GM19468 (cell line): ENCODE measurements around the gene CLRN1.

Experiments
- ATAC-seq: cut with Tn5 transposase; IDR thresholded peaks from one replicate; pipeline ENCODE4 v1.9.1; 2021; ENCODE audit warnings: mild to moderate bottlenecking, moderate library complexity, moderate number of reproducible peaks; ENCODE audit not compliant: unreplicated experiment; ENCODE audit errors: extremely low read depth

Gene CLRN1

GRCh38 chr3:150978566-150979148 lies 6.1 kb upstream of the CLRN1 start:
- ATAC-seq: no peak

- no peak for ATAC-seq
These were observed 3.5 kb upstream of the CLRN1 start for GRCh38 chr3:150975992-150976368.

- ATAC-seq: no peak
These were observed 2.8 kb upstream of the CLRN1 start for GRCh38 chr3:150975086-150975991.

- no peak for ATAC-seq
These were observed 1.7 kb downstream of the CLRN1 start for GRCh38 chr3:150970665-150971324.

- no peak for ATAC-seq
These were observed 4.0 kb downstream of the CLRN1 start for GRCh38 chr3:150968341-150969035.

- ATAC-seq: no peak
These were observed 7.1 kb downstream of the CLRN1 start for GRCh38 chr3:150965436-150965835.

- no peak for ATAC-seq
These were observed 10.6 kb downstream of the CLRN1 start for GRCh38 chr3:150961949-150962348.

- peak; percentile 19 for ATAC-seq
These were observed 11.5 kb downstream of the CLRN1 start for GRCh38 chr3:150960708-150961684.

GRCh38 chr3:150958683-150959082 lies 13.8 kb downstream of the CLRN1 start:
- ATAC-seq: no peak

- no peak for ATAC-seq
These were observed 16.2 kb downstream of the CLRN1 start for GRCh38 chr3:150956376-150956775.

GRCh38 chr3:150951923-150952322 lies 20.6 kb downstream of the CLRN1 start:
- no peak for ATAC-seq

GRCh38 chr3:150945226-150946032 lies 27.1 kb downstream of the CLRN1 start:
- ATAC-seq: no peak

- ATAC-seq: no peak
These were observed 30.3 kb downstream of the CLRN1 start for GRCh38 chr3:150942221-150942620.

GRCh38 chr3:150936693-150937092 lies 35.8 kb downstream of the CLRN1 start:
- peak; percentile 56 for ATAC-seq

GRCh38 chr3:150933473-150933995 lies 39.0 kb downstream of the CLRN1 start:
- no peak for ATAC-seq

- ATAC-seq: no peak
These were observed 40.8 kb downstream of the CLRN1 start for GRCh38 chr3:150931745-150932144.

- no peak for ATAC-seq
These were observed 41.7 kb downstream of the CLRN1 start for GRCh38 chr3:150930839-150931238.

GRCh38 chr3:150928234-150928633 lies 44.3 kb downstream of the CLRN1 start:
- ATAC-seq: no peak
